Activated CD8-positive, alpha-beta T cell treated with anti-CD3 and anti-CD28 coated beads for 36 hours (primary cell): ENCODE results near the gene RPL41. TPM values are rescaled to one million over a fixed set of nuclear protein-coding genes. Genes with fewer than 3 reads are reported as not detected.

Experiments used
- ATAC-seq: fragments of 200-7000 bp; cut with Tn5 transposase; one replicate; pipeline ENCODE4 v1.10.0; 2021; ENCODE audit warnings: mild to moderate bottlenecking, moderate library complexity
- CTCF ChIA-PET: fragments of 350-600 bp; sonication (Branson Sonifier 250); formaldehyde crosslinking; loops from one replicate; lab custom pipeline; 2021; ENCODE audit warnings: antibody characterized with exemption; lab: Charles Lee
- POLR2A ChIA-PET: fragments of 350-600 bp; sonication (Branson Sonifier 250); formaldehyde crosslinking; loops from one replicate; lab custom pipeline; 2021; ENCODE audit warnings: antibody characterized with exemption; lab: Charles Lee
- DNase-seq: peaks from one replicate; pipeline ENCODE4 v3.0.0-alpha.2; 2020
- H3K27ac Mint-ChIP-seq: one replicate; pipeline ENCODE4 v1.8.0; 2021; ENCODE audit warnings: mild to moderate bottlenecking, mixed read lengths
- H3K27me3 Mint-ChIP-seq: one replicate; pipeline ENCODE4 v1.8.0; 2021; ENCODE audit warnings: mixed read lengths
- H3K36me3 Mint-ChIP-seq: one replicate; pipeline ENCODE4 v1.8.0; 2021; ENCODE audit warnings: low read depth, mixed read lengths
- H3K4me1 Mint-ChIP-seq: one replicate; pipeline ENCODE4 v1.8.0; 2021; ENCODE audit warnings: low read depth, mixed read lengths
- H3K4me3 Mint-ChIP-seq: one replicate; pipeline ENCODE4 v1.8.0; 2021; ENCODE audit warnings: mild to moderate bottlenecking, moderate library complexity, mixed read lengths
- H3K9me3 Mint-ChIP-seq: one replicate; pipeline ENCODE4 v1.8.0; 2021; ENCODE audit warnings: mixed read lengths
- CTCF ChIP-seq: fragments of 200-600 bp; IDR thresholded peaks from one replicate; pipeline ENCODE4 v1.8.0; 2022; ENCODE audit warnings: antibody characterized with exemption, mild to moderate bottlenecking
- intact Hi-C: fragments of 100-400 bp; cut with micrococcal nuclease; formaldehyde crosslinking; loops from one replicate; pipeline ENCODE4 v1.10.0; 2022
- total RNA-seq, 2 experiments: library from RNA; stranded (reverse); gene quantifications; one replicate each; pipeline ENCODE4 v1.2.3, GENCODE V29; 2021

RPL41 gene
- total RNA-seq, 2 experiments from 2014 or later: 5,401 to 5,452 TPM

DNA sequence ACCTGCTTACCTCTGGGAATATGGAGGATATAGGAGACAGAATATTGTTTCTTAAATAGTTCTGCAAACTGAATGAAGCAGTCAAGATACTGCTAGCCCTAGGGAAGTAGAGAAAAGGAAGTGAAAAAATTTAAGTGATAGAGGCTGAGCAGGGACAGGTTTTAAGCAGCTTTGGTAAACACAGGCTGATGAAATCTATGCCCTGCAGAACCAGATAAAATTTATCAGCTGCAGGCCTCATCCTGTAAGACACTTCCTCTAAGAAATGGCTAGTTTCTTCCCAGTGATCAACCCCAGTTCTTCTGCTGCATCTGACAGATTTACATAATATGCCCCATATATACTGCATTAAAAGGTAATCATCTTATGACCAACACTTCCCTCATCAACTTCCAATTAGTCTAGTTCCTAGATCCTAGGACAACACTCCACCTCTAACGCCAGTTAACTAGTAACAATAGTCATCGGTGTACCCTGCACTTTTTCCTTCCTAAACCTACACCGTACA, 10.4 kb downstream of the RPL41 start:
- peaks cover 44% of the 10 kb centered on the region for H3K4me1 Mint-ChIP-seq

GRCh38 chr12:56127485-56127887, 11.1 kb downstream of the RPL41 start:
- peaks cover 31% of the 10 kb centered on the region for H3K36me3 Mint-ChIP-seq
- no peaks in the 10 kb centered on the region for H3K27me3 Mint-ChIP-seq
- ATAC-seq (no peak), DNase-seq (no peak)
- no peak for TF ChIP-seq CTCF
- H3K9me3 Mint-ChIP-seq: no peaks in the 10 kb centered on the region
- H3K4me3 Mint-ChIP-seq: peak overlapping the region; percentile 84
- peaks cover 51% of the 10 kb centered on the region for H3K4me1 Mint-ChIP-seq
- intact Hi-C loops: loop anchor here (10.0 kb wide), 1 partner anchor 127 kb away; the partner anchor contains the start of gene ANKRD52
- CTCF ChIA-PET: interaction anchor here (1.0 to 9.5 kb wide), 12 partner anchors 9 to 172 kb away, joined by 3 to 110 read pairs (median 6); partner anchors contain the start of genes CS, MYL6B, PA2G4 and RNF41
- POLR2A ChIA-PET: interaction anchor here (0.8 to 5.7 kb wide), 10 partner anchors 10 to 623 kb away, joined by 3 to 75 read pairs (median 14); partner anchors contain the start of genes MYL6B, PA2G4, RPL41 and SMARCC2
- H3K27ac Mint-ChIP-seq: peak overlapping the region; percentile 93

More for the DNA sequence above, 10.4 kb downstream of the RPL41 start:
- Mint-ChIP-seq H3K4me3 (peak overlapping the region; percentile 84), H3K36me3 (peaks cover 24% of the 10 kb centered on the region), H3K9me3 (no peaks in the 10 kb centered on the region), H3K27ac (peak overlapping the region; percentile 93), H3K27me3 (no peaks in the 10 kb centered on the region)
- ATAC-seq (no peak), DNase-seq (no peak)
- ChIA-PET POLR2A (interaction anchor here (0.8 to 5.7 kb wide), 6 partner anchors 9 to 62 kb away, joined by 3 to 75 read pairs (median 9); partner anchors contain the start of genes MYL6B, PA2G4, RPL41 and SMARCC2), CTCF (interaction anchor here (1.0 to 9.5 kb wide), 18 partner anchors 8 to 233 kb away, joined by 3 to 110 read pairs (median 6); partner anchors contain the start of genes ANKRD52, MYL6B, RNF41 and RPL41)
- intact Hi-C loops: loop anchor here (10.0 kb wide), 1 partner anchor 128 kb away; the partner anchor contains the start of gene ANKRD52
- TF ChIP-seq CTCF: no peak

GRCh38 chr12:56127888-56128669, 11.6 kb downstream of the RPL41 start, which contains the start of gene ESYT1:
Gene ESYT1 (plus strand): TSS chr12:56128267. CDS start chr12:56128320, 53 bp downstream.
- no peaks in the 10 kb centered on the region for H3K27me3 Mint-ChIP-seq
- peak within 1 kb of the TSS; percentile 93 for H3K27ac Mint-ChIP-seq
- no peaks in the 10 kb centered on the region for H3K9me3 Mint-ChIP-seq
- peak; percentile 99 for DNase-seq
- no peak for TF ChIP-seq CTCF
- ChIA-PET CTCF (interaction anchor here (0.7 to 9.5 kb wide), 16 partner anchors 9 to 384 kb away, joined by 3 to 110 read pairs (median 6); partner anchors contain the start of genes CS, MYL6B, PA2G4 and RNF41), POLR2A (interaction anchor here (0.6 to 5.7 kb wide), 16 partner anchors 10 to 1164 kb away, joined by 3 to 75 read pairs (median 6); partner anchors contain the start of genes MYL6, MYL6B, PA2G4 and RPL41)
- intact Hi-C loops: loop anchor here (2.0 to 10.0 kb wide), 2 partner anchors 31 to 127 kb away; partner anchors contain the start of genes ANKRD52 and MYL6
- peaks cover 53% of the 10 kb centered on the region for H3K4me1 Mint-ChIP-seq
- peak; percentile 92 for ATAC-seq
- peaks cover 34% of the 10 kb centered on the region for H3K36me3 Mint-ChIP-seq
- peak within 1 kb of the TSS; percentile 84 for H3K4me3 Mint-ChIP-seq

GRCh38 chr12:56128670-56129205, 12.3 kb downstream of the RPL41 start:
- Mint-ChIP-seq H3K4me1 (peaks cover 58% of the 10 kb centered on the region), H3K36me3 (peaks cover 41% of the 10 kb centered on the region), H3K27me3 (no peaks in the 10 kb centered on the region), H3K27ac (peak overlapping the region; percentile 93), H3K4me3 (peak overlapping the region; percentile 84), H3K9me3 (no peaks in the 10 kb centered on the region)
- no peak for ATAC-seq
- DNase-seq: no peak
- no peak for TF ChIP-seq CTCF
- POLR2A ChIA-PET: interaction anchor here (0.6 to 5.7 kb wide), 17 partner anchors 9 to 1163 kb away, joined by 3 to 75 read pairs (median 5); partner anchors contain the start of genes MYL6, MYL6B, PA2G4 and RPL41
- CTCF ChIA-PET: interaction anchor here (0.5 to 9.5 kb wide), 15 partner anchors 8 to 385 kb away, joined by 3 to 110 read pairs (median 7); partner anchors contain the start of genes CS, MYL6B, PA2G4 and RNF41
- intact Hi-C loops: loop anchor here (2.0 to 10.0 kb wide), 2 partner anchors 30 to 126 kb away; partner anchors contain the start of genes ANKRD52 and MYL6
